HEK293 (cell line): ENCODE data around the gene PLA2G4A.
"Not testable (repeated sequence)": the region's sequence is repeated elsewhere in the genome, so short reads cannot be mapped to it uniquely, and the experiment has no call there.

ENCODE experiments used
- BCL11B ChIP-seq: fragments of 450-650 bp; formaldehyde crosslinking; IDR thresholded peaks from 2 replicates; pipeline ENCODE4 v1.5.1; 2016; ENCODE audit warnings: low read depth, missing biosample characterization, missing genetic modification characterization
- CTCF ChIP-seq: fragments of 450-650 bp; formaldehyde crosslinking; IDR thresholded peaks from 2 replicates; pipeline ENCODE4 v1.5.1; 2016; ENCODE audit warnings: missing biosample characterization, missing genetic modification characterization
- TSHZ1 ChIP-seq: fragments of 450-650 bp; formaldehyde crosslinking; IDR thresholded peaks from 2 replicates; pipeline ENCODE4 v1.5.1; 2016; ENCODE audit warnings: missing biosample characterization, missing genetic modification characterization, borderline replicate concordance
- ZBTB1 ChIP-seq: fragments of 450-650 bp; formaldehyde crosslinking; IDR thresholded peaks from 2 replicates; pipeline ENCODE4 v1.5.1; 2016; ENCODE audit warnings: missing biosample characterization, missing genetic modification characterization
- ZBTB10 ChIP-seq: fragments of 450-650 bp; formaldehyde crosslinking; IDR thresholded peaks from 2 replicates; pipeline ENCODE4 v1.5.1; 2016; ENCODE audit warnings: missing biosample characterization, missing genetic modification characterization
- ZNF274 ChIP-seq, 2 experiments: fragments of 200-500 bp in 1 of 2; fragments of 450-650 bp in 1 of 2; sonication (Bioruptor generic) in 1 of 2; formaldehyde crosslinking in 1 of 2; IDR thresholded peaks; 2 replicates each; pipeline versions ENCODE4 v1.5.1 to v1.6.1; 2014 to 2016; ENCODE audit warnings: borderline replicate concordance in 1 of 2, inconsistent platforms in 1 of 2, low read length in 1 of 2, missing biosample characterization in 1 of 2, missing genetic modification characterization in 1 of 2
- ZNF514 ChIP-seq: fragments of 450-650 bp; formaldehyde crosslinking; IDR thresholded peaks from 2 replicates; pipeline ENCODE4 v1.5.1; 2016; ENCODE audit warnings: missing biosample characterization, missing genetic modification characterization
- ZNF777 ChIP-seq: fragments of 450-650 bp; formaldehyde crosslinking; IDR thresholded peaks from 2 replicates; pipeline ENCODE4 v1.5.1; 2017; ENCODE audit warnings: missing biosample characterization, missing genetic modification characterization, borderline replicate concordance
- ZSCAN4 ChIP-seq: fragments of 450-650 bp; formaldehyde crosslinking; IDR thresholded peaks from 2 replicates; pipeline ENCODE4 v1.5.1; 2017; ENCODE audit warnings: missing biosample characterization, missing genetic modification characterization

- TF ChIP-seq TSHZ1 (tag by site-specific recombination); CTCF (tag by site-specific recombination); ZBTB10 (tag by site-specific recombination); ZNF777; BCL11B (tag by site-specific recombination); ZBTB1 (tag by site-specific recombination); ZNF274 (IDR thresholded peaks at IDR 0.05; ENCODE audit: low read length); ZNF274 (tag by site-specific recombination; IDR thresholded peaks at IDR 0.05; ENCODE audit: borderline replicate concordance); ZNF514 (tag by site-specific recombination); ZSCAN4: not testable (repeated sequence)
These were observed 88.5 kb downstream of the PLA2G4A start for GRCh38 chr1:186917106-186917786.
